G401.6 (cell line): Measurements from ENCODE around the gene RPL36AL.
A peak's percentile ranks its signal among the peaks of the same experiment; 100 is the strongest.
"Not testable (repeated sequence)": the region's sequence is repeated elsewhere in the genome, so short reads cannot be mapped to it uniquely, and the experiment has no call there.

Source experiments
- FAIRE-seq: peaks from 2 replicates; lab custom pipeline; 2012; peaks lifted over from hg19 to GRCh38; lab: Jason Lieb, UNC

The RPL36AL gene

DNA sequence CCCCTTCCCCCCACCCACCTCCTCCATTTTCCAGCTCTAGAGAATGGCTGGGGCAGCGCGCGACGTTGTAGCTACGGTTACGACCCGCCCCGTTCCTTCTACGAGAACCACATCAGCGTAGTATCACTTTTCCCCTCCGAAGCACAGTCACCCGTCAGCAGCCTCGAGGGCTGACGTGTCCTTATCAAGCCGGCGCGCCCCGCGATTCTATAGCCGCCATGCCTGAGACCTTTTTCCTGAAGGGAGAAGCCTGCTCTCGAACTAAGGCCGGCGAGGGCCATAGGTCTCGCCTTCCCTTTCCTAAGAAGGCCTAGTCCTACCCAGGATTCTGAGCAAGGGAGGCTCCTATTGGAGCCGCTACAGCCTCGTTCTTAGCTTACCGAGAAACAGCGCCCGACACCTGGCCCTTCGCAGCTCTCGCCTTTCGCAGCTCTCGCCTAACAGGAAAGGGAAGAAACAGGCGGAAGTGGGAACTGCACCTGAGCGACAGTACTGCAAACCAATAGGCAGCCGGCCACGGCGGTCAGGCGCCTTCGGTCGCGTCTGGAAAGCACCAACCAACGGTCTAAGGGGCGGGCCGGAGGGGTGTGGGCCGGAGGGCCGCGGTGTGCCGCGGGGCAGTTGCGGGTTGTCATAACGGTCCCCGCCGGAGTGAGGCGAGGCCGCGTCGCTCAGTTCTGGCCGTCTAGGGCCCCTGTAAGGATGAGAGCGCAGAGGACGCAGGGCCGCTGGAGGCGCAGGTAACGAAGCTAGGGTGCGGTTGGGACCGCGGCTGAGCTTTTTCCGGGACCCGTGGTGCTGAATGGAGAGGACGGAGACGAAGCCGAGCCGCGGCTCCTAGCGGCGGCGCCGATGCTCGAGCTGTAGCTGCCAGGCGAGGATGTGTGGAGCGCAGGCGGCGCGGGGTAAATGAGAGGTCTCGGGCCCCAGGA, at the start of gene RPL36AL, which contains the start of gene MGAT2:
Gene RPL36AL, minus strand, starts transcription at position 445 of the 932 bp plus-strand sequence. CDS start 1,522 bp downstream, outside the sequence.
Gene MGAT2, plus strand, starts transcription at position 618 of the 932 bp plus-strand sequence. CDS start 470 bp downstream, outside the sequence.
- peak; percentile 78 for FAIRE-seq

DNA sequence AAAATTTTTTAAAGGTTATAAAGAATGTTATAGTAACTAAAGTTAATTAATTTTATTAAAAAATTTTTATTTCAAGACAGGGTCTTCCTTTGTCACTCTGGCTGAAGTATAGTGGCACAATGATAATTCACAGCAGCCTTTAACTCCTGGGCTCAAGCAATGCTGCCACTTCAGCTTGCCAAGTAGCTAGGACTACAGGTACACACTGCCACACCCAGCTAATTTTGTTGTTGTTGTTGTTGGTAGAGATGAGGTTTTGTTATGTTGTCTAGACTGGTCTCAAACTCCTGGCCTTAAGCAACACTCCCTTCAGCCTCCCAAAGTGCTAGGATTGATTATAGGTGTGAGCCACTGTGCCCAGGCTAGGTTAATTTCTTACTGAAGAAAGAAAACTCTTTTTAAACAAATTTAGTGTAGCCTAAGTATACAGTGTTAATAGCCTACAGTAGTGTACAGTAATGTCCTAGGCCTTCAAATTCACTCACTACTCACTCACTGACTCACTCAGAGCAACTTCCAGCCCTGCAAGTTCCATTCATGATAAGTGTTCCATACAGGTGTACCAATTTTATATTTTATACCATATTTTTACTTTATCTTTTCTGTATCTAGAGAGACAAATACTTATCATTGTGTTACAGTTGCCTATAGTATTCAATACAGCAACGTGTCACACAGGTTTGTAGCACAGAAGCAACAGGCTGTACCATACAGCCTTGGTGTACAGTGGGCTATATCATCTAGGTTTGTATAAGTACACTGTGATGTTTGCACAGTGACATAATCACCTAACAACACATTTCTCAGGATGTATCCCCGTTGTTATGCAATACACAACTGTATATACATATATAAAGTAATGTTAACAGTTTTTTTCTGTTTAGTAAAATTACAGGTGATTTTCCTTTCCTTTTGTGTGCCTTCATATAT, 39.4 kb upstream of the RPL36AL start:
- FAIRE-seq = peak; percentile 21

DNA sequence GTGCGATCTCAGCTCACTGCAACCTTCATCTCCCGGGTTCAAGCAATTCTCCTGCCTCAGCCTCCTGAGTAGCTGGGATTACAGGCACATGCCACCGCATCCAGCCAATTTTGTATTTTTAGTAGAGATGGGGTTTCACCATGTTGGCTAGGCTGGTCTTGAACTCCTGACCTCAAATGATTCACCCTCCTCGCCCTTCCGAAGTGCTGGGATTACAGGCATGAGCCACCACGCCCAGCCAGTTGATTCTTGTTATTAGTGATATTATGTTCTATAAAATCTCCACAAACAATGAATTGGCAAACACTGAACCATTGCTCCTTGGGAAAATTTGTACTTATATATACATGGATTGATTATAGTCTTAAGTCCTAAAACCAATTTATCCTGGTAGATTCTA, 37.1 kb upstream of the RPL36AL start:
- not testable (repeated sequence) for FAIRE-seq

DNA sequence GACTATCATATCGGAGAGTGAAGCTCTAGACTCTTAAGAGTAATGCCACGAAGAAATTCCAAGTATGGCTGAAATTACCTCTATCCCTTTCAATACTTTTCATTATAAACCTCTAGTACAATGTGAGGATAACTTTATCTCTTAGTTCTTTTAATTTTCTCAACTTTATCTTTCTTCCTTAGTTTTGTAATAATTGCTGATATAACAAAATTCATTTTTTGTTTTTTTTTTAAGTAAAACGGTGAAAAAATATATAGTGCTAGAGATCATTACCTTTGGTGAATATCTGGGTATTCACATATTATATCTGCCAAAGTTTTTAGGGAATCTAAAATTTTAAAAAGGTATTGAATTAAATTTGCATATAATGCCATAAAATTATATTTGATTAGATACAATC, 34.1 kb upstream of the RPL36AL start:
- FAIRE-seq = no peak

DNA sequence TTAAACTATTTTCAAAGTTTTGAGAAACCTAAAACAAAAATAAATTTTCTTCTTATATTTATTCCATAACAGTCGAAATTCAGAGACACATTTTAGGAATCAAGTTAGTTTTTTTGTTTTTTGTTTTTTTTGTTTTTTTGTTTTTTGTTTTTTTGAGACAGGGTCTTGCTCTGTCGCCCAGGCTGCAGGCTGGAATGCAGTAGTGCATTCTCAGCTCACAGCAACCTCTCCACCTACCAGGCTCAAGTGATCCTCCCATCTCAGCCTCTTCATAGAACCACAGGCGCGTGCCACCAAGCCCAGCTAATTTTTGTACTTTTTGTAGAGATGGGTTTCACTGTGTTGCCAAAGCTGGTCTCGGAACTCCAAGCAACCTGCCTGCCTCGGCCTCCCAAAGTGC, 33.1 kb upstream of the RPL36AL start:
- FAIRE-seq = peak; percentile 76

DNA sequence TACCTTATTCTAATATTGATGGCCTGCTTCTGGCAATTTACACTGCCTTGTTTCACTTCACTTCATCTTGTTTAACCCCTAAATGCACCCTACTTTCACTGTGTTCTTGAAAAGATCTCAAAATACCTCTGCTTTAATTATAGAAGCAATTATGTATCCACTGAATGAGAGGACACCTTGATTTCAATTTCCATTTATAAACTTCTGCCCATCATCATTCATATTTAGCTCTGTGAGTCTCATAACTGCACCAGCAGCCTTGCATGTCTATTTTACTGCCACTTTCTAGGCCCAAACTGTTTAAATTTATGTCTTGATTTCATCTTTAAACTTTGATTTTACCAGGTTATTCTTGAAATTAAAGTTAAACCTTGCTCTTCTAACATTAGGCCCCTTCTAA, 21.7 kb upstream of the RPL36AL start:
- no peak for FAIRE-seq

DNA sequence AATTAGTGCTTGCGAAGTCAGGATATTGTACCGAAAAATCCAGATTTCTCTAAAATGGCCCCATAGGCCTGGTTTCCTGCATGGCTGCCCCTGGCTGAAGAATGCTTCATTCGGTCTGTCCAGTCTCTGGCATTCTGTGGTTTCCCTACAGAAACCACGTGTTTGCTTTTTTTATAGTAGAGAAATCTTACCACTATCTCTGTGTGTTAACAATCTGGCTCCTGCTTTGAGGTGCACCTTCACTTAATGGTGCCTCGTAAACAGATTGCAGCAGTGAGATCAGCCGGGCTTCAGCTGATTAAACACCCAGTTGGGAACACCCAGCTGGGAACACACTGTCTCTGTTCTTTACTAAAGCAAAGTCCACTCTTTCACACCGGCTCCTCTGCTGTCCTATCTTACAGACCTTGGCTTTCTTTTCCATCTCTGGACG, 21.3 kb upstream of the RPL36AL start:
- no peak for FAIRE-seq

DNA sequence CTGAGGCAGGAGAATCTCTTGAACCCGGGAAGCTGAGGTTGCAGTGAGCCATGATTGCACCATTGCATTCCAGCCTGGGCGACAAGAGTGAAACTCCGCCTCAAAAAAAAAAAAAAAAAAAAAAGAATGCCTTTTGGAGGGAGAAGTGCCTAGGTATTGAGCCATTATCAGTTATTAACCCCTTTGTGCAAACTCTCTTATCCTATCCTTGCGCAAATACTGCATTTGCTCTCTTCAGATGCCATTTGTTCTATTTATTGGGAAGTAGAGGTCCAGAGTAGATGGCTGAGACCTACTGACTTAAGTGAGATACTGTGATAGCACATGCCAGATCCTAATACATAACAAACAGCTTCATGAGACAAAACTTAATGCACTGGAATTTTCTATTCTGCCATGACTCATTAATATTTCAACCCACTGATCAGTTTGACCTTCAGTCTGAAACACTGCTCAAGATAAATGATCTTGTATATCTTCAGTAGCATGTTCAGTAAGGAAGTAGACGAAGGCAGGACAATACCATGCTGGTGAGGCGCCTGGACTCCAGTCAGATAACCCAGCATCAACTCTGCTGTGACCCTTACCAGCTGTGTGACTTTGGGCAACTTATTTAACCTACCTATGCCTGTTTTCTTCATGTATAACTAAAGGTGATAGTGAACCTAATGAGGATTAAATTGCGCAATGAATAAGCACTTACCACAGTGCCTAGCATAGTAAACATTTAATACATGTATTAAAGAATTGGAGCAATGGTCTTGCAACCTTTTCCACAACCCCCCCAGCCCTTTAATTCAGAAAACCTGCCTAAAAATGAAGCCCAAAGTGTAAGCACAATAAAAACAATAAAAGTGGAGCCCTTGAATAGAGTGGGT, 20.4 kb upstream of the RPL36AL start:
- no peak for FAIRE-seq

DNA sequence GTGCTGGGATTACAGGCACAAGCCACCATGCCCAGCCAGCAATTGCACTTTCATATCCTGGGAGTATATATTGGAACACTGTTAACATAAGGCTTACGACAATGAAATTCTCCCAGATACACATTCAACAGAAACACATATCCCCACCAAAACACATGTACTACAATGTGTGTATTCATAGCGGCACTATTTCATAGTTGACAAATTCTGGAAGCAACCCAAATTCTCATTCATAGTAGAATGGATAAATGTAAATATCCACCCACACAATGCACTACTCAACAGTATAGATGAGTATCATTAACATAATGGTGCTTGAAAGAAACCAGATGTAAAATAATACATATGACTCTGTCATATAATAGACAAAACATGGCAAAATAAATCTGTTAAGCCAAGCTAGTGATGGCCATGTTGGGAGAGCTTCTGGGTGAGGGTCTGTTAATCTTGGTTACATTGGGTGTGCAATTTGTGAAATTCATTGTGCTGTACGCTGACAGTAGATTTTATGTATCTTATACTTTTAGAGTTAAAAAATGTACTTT, 17.2 kb upstream of the RPL36AL start:
- FAIRE-seq = no peak

DNA sequence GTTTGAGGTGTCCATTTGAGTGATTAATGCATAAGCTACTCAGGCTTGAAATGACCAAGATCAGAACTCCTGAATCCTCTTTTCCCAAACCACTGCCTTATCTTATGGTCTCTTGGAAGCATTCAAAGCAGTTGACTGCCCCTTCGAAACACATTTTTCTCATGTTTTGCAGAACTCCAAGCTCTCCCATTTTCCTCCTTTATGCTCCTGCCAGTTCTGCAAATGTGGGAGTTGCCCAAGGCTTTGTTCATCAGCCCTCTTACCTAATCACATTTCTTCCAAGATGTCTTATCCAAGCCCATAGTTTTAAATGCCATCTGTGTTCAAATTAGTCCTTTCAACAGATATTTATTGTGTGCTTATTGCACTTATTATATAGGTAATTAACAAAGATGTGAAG, 16.4 kb upstream of the RPL36AL start:
- no peak for FAIRE-seq

DNA sequence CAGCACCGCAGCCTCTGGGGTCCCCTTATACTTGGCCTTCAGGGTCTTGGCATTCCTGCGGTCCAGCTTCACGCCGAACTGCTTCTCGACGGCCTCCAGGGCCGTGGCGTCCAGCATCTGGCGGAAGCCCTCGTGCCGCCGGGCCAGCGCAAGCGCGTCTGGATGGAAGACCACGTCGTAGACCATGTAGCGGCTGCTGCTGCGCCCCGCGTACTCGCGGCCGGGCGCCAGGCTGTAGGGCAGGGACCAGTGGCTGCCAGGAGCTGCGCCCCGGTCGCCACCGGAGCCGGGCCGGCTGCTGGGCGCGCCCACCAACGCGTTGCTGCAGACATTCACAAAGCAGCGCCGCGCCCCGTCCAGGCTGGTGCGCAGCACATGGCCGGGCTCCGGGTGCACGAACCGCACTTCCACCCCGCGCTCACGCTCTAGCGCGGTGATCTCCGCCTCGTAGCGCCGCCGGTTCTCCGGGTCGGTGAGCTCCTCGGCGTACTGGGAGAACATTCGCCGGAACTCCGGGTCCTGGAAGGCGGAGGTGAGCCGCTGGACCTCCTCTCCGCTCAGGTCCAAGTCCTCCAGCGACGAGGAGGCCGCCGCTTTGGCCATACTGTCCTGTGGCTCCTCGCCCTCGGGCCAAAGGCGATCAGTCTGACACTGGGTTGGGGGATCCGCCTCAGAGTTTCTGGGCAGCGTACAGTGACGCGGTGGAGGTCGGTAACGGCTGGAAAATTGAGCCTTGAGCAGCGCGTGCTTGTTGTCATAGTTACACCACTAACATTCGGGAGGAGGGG, 14.3 kb upstream of the RPL36AL start, which contains the start of gene DNAAF2:
Gene DNAAF2, minus strand, starts transcription at position 698 of the 788 bp plus-strand sequence. Its CDS starts 95 bp downstream, at position 603.
- FAIRE-seq = no peak

DNA sequence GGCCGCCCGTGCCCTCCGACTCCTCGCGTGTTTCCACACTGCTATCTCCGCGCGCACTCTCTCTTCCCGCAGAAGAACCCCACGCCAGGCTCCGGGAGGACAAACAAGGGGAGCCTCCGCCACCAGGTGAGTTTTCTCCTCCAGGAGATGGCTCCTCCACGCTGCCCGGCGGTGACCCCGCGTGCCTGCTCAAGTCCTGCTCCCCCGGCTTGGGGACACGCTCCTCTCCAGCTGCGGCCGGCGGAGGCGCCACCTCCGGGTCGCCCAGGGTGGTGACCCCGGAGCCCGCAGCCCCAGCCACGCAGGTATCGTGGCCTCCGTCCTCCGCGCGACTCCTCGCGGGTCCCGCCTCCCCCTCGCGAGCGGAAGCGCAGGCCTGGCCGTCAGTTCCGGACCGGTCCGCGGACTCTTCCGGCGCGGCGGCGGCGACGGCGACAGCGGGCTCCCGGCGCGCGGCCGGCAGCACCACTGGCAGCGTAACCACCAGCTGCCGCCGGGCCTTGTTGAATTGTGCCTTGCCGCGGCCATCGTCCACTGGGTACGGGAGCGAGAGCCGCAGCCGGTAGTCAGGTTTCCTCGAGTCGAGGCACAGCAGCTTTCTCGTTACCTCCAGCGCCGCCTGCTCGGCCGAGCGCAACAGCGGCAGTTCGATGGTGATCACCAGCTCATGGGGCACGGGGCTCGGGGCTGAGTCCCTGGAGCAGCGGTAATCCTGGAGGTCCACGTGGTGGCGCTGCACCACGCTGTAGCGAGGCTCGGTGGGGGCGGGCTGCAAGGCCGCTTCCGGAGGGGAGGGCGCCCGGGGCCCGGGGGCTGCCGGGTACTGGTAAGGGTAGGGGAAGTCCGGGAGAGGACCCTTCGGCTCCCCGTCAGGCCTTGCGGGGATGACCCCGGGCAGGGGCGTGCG, 13.5 kb upstream of the RPL36AL start:
- FAIRE-seq = peak; percentile 3

DNA sequence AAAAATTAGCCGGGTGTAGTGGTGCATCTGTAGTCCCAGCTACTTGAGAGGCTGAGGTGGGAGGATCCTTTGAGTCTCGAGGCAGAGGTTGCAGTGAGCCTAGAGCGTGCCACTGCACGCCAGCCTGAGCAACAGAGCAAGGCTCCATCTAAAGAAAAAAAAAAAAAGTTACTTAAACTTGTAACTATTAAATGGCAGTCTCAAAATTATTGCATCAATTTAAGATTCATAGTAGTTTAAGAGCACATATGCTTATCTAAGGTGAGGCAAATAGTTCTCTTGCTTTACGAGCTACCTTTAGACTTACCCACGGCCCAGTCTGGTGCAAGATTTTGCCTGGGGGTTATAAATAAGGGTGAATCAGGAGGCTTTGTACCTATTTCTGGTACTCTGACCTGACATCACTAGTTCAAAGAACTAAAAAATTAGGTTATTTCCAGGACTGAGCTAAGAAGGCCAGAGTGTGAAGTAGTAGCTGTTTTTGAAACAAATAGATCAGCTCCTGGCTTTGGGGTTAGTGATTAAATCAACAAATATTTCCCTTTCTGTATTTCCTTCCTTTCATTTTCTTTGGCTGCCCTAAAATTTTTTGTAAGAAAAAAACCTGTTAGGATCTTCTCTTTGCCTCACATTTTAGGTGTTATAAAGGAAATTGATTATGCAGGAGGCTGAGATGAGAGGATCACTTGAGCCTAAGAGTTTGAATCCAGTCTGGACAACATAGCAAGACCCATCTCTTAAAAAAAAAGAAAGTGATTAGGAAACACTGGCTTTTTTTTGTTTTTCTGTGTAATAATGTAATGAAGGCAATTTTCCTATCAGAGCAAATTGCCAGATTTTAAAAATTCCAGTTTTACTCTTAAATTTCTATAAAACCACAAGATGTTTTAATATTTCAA, 3.8 kb upstream of the RPL36AL start:
- no peak for FAIRE-seq

DNA sequence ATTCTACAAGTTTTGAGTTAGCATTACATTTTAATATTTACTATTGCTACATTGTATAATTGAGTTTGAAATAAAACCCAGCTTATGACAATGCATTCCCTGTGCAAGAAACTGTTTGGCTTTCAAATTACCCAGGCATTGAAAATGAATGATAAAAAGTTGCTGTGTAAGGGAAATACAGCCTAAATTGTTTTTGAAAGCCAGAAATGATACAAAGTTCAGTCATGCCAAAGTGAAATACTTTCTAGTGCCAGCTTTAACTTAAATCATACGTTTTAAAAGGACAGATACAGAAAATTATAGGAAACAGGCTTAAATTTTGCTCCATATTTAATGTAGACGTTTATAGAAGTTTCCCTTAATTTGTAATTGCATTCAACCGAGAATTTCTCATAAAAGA, 3.0 kb upstream of the RPL36AL start:
- no peak for FAIRE-seq

DNA sequence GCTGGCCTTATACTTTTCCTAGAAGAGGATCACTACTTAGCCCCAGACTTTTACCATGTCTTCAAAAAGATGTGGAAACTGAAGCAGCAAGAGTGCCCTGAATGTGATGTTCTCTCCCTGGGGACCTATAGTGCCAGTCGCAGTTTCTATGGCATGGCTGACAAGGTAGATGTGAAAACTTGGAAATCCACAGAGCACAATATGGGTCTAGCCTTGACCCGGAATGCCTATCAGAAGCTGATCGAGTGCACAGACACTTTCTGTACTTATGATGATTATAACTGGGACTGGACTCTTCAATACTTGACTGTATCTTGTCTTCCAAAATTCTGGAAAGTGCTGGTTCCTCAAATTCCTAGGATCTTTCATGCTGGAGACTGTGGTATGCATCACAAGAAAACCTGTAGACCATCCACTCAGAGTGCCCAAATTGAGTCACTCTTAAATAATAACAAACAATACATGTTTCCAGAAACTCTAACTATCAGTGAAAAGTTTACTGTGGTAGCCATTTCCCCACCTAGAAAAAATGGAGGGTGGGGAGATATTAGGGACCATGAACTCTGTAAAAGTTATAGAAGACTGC, 1.7 kb upstream of the RPL36AL start:
- FAIRE-seq = no peak

DNA sequence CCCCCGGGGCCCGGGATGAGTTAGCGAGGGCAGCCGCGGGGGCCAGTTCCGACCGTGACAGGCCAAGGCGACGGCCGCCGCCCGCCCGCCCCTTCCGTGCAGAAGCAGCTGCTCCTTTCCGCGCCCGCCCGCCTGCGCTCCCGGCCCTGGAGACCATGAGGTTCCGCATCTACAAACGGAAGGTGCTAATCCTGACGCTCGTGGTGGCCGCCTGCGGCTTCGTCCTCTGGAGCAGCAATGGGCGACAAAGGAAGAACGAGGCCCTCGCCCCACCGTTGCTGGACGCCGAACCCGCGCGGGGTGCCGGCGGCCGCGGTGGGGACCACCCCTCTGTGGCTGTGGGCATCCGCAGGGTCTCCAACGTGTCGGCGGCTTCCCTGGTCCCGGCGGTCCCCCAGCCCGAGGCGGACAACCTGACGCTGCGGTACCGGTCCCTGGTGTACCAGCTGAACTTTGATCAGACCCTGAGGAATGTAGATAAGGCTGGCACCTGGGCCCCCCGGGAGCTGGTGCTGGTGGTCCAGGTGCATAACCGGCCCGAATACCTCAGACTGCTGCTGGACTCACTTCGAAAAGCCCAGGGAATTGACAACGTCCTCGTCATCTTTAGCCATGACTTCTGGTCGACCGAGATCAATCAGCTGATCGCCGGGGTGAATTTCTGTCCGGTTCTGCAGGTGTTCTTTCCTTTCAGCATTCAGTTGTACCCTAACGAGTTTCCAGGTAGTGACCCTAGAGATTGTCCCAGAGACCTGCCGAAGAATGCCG, 872 bp upstream of the RPL36AL start:
- no peak for FAIRE-seq

DNA sequence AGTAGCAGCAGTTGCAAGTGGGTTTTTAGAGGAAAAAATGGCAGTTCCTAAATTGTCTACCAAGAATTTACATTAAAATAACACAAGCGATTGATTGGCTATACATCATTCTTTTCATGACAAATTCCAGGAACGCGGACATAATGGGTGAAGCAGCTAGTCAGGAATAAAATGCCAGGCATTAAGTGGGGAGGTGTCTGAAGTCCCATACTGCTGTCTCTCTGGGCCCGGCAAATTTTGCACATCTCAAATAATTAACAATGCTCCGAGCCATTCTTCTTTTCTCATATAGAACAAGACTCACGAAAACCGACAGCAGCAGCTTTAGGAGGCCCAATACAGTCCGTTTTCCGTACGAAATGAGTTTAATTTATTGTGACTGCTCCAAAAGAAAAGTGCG, 696 bp downstream of the RPL36AL start:
- FAIRE-seq = no peak
